MG63 (cell line): ENCODE data around the gene HM13. TPM values are rescaled to one million over a fixed set of nuclear protein-coding genes. Genes with fewer than 3 reads are reported as not detected.

Source experiments
- DNase-seq: peaks from one replicate; pipeline ENCODE4 v3.0.0-alpha.2; 2020
- H3K27me3 ChIP-seq: fragments of 250-450 bp; sonication (Bioruptor Pico); 2 replicates; pipeline ENCODE4 v1.5.1; 2020; ENCODE audit warnings: mild to moderate bottlenecking, moderate library complexity
- H3K36me3 ChIP-seq: fragments of 250-450 bp; sonication (Bioruptor Pico); 2 replicates; pipeline ENCODE4 v1.5.1; 2020; ENCODE audit warnings: mild to moderate bottlenecking, moderate library complexity
- H3K4me3 ChIP-seq: fragments of 250-450 bp; sonication (Bioruptor Pico); 2 replicates; pipeline ENCODE4 v1.5.1; 2020; ENCODE audit warnings: mild to moderate bottlenecking, moderate library complexity
- H3K9me3 ChIP-seq: fragments of 250-450 bp; sonication (Bioruptor Pico); 2 replicates; pipeline ENCODE4 v1.5.1; 2020; ENCODE audit warnings: mild to moderate bottlenecking, moderate library complexity
- total RNA-seq: library from RNA; depleted of rRNA; stranded (reverse); fragments of >200 nt; shearing (Covaris generic); gene quantifications from 2 replicates; pipeline ENCODE4 v1.2.3, GENCODE V29; 2014; ENCODE audit warnings: low replicate concordance

Gene HM13
- total RNA-seq, 1 experiment from 2014 or later, result 155 TPM

DNA sequence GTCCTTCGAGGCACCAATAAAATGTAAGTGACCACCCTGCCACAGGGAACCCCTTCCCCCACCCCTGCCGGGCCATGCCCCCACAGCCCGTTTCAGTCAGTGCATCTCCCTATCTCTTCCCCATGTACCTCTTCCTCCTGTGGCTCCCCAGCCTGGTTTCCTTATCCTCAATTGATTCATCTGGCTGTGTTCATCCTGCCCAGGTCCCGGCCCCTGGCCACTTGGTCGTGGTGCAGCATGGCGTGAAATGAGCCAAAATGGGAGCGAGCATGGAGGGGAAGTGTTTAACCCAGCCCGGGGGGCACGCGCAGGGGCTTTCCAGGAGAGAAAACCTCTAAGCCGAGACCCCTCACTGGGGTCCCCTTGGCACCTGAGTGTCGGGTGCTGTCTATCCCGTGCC, 35.9 kb downstream of the HM13 start:
- Histone ChIP-seq H3K4me3 (no peak overlapping the region), H3K9me3 (no peaks in the 10 kb centered on the region), H3K27me3 (no peaks in the 10 kb centered on the region), H3K36me3 (peaks cover 77% of the 10 kb centered on the region)
- DNase-seq, result no peak

DNA sequence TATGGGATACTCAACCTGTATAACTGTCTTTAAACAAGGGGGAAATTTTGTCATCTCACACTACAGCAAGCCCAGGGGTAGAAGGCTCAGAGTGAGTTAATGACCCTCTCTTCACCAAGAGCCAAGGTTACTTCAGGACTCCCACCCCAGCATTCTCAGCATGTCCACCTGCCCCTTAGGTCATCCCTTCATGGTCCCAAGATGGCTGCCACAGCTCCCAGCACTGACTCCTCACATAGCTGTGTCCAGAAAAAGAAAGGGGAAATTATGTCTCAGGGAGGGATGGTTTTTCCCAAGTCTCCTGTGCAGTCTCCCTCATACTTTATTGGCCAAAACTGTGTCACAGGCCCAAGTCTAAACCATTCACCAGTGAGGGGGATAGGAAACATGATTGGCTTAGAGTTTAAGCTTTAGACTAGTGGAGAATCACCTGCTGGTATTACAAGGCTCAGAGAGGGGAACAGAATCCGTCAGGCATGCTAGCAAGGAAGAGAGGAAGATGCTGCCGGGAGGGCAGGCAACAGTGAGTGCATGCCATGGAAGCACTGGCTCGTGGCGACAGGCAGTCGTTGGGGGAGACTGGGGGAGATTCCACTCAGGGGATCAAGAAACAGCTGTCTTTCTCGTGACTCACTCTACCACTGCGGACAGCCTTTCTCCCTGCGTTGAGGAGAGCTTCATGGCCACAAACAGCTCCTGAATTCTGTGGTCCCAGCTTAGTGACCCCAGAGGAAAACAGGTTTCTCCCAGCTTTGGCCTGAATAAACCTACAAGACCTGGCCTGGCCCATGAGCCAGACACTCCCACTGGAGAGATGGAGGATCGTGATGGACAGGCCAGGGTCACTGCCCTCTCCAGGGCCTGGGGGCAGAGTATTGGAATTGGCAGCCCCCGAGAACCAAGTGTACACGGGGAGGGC, 37.2 kb downstream of the HM13 start:
- Histone ChIP-seq H3K4me3 (no peak overlapping the region), H3K9me3 (no peaks in the 10 kb centered on the region), H3K36me3 (peaks cover 79% of the 10 kb centered on the region), H3K27me3 (no peaks in the 10 kb centered on the region)
- DNase-seq, result no peak

DNA sequence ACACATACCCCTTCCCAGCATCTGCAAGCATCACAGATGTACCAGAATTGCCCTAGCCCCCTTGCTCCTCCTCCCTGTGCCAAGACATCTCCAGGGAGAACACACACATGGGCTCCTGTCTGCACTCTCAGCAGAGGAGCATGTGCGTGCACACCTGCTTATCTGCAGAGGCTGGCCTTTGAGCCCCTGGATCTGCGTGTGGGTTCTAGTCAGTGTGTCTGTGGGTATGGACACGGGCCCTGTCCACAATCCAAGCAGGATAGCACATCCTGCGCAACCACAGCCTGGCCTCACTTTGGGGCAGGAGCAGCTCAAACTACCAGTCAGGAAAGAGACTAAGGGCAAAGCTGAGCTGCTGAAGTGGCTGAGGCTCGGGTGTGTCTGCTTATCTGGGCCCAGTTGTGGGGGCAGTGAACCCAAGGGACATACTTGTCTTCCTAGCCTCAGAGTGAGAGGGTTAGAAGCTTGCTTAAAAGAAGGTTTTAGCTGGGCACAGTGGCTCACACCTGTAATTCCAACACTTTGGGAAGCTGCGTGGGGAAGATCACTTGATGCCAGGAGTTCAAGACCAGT, 41.0 kb downstream of the HM13 start:
- no peaks in the 10 kb centered on the region for H3K9me3 ChIP-seq
- no peaks in the 10 kb centered on the region for H3K27me3 ChIP-seq
- DNase-seq, result no peak
- H3K36me3 ChIP-seq, result peaks cover 66% of the 10 kb centered on the region
- no peak overlapping the region for H3K4me3 ChIP-seq

DNA sequence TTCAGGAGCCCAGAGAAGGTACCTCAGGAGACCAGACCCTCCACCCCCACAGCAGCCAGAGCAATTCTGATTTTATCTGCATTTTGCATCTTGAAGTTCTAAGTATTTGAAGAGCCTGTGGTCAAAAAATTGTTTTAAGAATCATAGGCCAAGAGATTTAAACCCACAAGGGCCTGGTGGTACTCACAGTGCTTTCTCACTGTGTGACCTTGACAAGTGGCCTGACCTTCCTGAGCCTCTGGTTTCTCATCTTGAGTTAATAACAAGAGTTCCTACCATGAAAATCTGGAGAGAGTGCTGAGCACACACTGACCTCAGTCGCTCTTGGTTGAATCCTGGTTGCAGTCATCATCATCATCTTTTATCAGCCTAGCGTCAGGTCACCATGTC, 45.5 kb downstream of the HM13 start:
- Histone ChIP-seq H3K9me3 (no peaks in the 10 kb centered on the region), H3K4me3 (no peak overlapping the region), H3K36me3 (peaks cover 68% of the 10 kb centered on the region), H3K27me3 (no peaks in the 10 kb centered on the region)
- no peak for DNase-seq

DNA sequence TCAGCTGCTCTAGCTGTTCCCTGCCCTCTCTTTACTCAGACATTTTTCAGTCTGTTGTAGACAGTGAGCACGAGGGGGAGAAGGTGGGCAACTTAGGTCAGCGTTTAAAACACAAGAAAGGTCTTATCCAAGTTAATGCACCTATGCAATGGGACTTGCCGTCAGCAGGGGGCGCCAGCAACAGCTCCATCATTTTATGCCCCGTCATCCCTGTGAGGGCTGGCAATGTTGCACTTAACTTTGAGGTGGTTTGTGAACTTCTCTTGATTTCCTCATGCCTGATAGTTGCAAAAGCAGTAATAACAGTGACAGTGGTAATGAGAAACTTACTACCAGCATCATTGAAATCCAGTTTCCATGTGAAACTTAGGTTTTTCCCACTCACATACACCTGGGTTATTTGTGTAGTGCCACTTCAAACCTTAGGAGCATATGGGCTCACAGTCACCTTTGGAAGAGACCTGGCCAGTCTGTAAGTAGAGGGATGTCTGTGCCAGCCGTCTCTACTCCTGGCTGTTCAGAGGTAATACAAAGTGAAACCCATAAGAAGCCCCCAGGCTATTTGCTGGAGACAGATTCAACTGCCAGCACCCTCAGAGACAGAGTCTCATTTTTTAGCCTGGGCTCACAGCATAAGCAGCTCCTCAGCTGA, 46.0 kb downstream of the HM13 start:
- no peaks in the 10 kb centered on the region for H3K9me3 ChIP-seq
- peak; percentile 71 for DNase-seq
- H3K4me3 ChIP-seq, result no peak overlapping the region
- H3K36me3 ChIP-seq, result peaks cover 63% of the 10 kb centered on the region
- H3K27me3 ChIP-seq, result no peaks in the 10 kb centered on the region

DNA sequence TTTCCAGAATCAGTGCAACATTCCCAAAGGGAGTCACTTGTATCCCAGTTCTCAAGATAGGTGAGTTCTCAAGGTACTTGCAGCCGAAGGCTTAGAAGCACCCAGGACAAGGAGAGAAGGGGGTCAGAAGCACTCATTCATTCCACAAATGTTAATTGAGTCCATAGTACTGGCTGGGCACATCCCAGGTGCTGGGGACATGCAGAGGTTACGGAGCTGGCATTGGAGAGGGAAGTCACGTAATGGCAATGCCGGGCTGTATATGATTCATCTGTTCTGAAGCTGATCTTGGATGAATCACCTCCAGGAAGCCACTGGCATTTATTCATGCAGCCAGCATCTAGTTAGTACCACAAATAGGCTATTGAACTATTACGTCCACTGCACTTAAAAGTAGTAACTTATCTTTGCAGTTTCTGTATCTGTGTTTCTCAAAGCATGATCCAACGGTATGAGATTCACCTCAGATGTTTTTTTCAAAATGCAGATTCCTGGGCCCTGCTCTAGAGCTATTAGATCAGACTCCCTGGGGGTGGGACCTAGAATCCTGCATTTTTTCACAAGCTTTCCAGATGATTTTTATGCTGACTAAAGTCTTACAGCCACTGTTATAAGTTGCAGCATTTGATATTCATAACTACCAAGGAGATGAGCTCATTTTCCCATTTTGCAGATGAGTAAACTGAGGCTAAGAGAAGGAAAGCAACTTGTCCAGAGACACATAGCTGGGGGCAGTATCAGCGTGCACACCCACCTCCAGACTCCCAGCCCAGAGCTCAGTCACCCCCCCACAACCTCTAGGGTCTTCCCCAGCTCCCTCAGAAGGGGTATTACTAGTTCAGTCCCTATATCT, 46.7 kb downstream of the HM13 start:
- Histone ChIP-seq H3K36me3 (peaks cover 63% of the 10 kb centered on the region), H3K4me3 (no peak overlapping the region), H3K27me3 (no peaks in the 10 kb centered on the region), H3K9me3 (no peaks in the 10 kb centered on the region)
- peak; percentile 91 for DNase-seq

DNA sequence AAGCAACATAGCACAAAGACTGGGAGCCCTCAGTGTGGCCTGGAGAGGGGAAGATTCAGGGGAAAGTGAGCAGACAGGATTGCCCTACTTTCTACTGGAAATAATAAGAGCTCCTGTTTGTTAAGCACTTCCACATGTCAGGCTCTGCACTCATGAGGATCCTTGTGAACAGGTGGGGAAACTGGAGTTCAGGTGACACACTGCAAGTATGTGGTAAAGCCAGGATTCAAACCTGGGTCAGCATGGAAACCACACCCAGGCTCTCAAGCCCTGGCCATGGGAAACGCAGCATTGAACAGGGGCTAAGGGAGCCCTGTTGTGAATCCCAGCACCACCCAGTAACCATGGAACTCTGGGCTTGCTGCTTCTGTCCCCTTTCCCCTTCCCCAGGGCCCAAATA, 48.0 kb downstream of the HM13 start:
- no peak for DNase-seq
- Histone ChIP-seq H3K4me3 (no peak overlapping the region), H3K36me3 (peaks cover 65% of the 10 kb centered on the region), H3K9me3 (no peaks in the 10 kb centered on the region), H3K27me3 (no peaks in the 10 kb centered on the region)

DNA sequence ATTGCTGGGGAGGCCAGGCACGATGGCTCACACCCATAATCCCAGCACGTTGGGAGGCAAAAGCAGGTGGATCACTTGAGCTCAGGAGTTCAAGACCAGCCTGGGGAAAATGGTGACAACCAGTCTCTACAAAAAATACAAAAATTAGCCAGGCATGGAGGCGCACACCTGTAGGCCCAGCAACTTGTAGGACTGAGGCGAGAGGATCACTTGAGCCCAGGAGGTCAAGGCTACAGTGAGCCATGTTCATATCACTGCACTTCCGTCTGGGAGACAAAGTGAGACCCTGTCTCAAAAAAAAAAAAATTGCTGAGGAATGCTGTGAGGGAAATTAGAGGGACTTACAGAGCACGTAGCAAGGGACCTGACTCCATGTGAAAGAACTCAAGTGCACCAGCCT, 50.0 kb downstream of the HM13 start:
- H3K27me3 ChIP-seq, result no peaks in the 10 kb centered on the region
- no peak overlapping the region for H3K4me3 ChIP-seq
- no peaks in the 10 kb centered on the region for H3K9me3 ChIP-seq
- no peak for DNase-seq
- peaks cover 57% of the 10 kb centered on the region for H3K36me3 ChIP-seq

DNA sequence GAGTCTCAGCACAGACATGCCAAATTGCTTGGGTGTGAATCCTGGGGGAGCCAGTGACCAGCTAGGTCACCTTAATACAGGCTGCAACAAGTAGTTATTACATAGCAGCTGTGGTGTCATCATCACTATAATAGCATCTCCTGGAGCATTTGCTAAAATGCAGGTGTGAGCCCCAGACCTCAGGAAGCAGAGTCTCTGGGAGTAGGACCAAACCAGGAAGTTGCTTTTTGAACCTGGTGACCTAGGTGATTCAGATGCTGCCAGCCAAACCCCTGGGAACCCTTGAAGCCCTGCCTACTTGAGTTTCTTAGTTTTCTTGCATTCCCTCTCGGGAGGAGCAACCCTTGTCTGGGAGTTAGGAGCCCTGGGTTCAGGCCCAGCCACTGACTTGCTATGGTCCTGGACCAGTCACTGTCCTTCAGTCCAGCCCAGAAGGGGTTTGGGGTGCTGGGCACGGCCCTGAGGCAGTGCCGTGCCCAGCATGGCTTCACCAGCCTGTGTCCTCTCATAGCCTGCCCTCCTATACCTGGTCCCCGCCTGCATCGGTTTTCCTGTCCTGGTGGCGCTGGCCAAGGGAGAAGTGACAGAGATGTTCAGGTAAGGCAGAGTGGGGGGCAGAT, 51.6 kb downstream of the HM13 start:
- Histone ChIP-seq H3K4me3 (no peak overlapping the region), H3K36me3 (peaks cover 63% of the 10 kb centered on the region), H3K27me3 (no peaks in the 10 kb centered on the region), H3K9me3 (no peaks in the 10 kb centered on the region)
- no peak for DNase-seq

DNA sequence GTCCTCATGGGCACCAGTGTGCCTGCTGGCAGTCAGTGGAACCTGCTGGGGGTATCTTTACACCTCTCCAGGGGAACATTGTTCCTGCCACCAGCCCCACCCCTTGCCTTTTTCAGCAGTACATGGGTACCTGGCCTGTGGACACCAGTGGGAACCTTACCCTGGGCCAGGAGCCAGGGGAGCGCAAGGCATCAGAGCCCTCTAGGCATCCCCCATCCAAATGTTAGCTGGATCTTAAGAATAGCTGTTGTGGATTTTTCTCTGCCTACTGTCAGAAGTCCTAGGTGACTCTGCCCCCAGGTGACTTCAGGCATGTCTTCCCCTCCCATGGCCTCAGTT, 52.0 kb downstream of the HM13 start:
- no peaks in the 10 kb centered on the region for H3K9me3 ChIP-seq
- no peak overlapping the region for H3K4me3 ChIP-seq
- DNase-seq, result no peak
- peaks cover 62% of the 10 kb centered on the region for H3K36me3 ChIP-seq
- no peaks in the 10 kb centered on the region for H3K27me3 ChIP-seq

DNA sequence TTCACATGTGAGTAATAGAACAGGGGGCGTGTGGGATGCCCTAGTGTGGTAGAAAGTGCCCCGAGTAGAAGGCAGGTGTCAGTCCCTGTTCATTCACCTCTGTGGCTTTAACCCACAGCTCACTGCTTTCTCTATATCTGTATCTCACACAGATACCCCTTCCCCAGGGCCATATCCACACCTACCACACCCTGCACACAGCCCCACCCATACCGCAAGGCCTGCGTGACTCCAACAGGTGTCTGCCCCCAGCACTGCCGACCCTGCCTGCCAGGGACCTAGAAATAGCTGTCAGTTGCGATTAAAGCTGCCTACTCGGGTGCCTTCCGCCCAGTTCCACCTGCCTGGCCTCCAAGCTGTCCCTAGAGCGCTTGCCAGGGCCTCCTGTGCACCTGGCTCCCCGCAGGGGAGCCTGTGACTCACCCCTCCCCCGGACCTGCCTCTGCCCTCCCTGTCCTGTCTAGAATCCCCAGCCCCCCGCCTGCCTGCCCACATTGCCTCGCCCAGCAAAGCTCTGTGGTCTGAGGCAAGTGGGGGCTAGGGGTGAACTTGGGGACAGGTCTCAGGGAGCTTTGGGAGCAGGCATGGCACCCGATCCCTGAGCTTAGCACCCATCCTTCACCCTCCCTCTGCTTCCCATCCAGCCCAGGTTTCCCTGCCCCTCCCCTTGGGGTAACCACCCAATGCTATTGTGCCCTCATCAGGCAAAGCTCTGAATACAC, 52.6 kb downstream of the HM13 start:
- Histone ChIP-seq H3K9me3 (no peaks in the 10 kb centered on the region), H3K36me3 (peaks cover 56% of the 10 kb centered on the region), H3K27me3 (no peaks in the 10 kb centered on the region), H3K4me3 (no peak overlapping the region)
- DNase-seq, result no peak

DNA sequence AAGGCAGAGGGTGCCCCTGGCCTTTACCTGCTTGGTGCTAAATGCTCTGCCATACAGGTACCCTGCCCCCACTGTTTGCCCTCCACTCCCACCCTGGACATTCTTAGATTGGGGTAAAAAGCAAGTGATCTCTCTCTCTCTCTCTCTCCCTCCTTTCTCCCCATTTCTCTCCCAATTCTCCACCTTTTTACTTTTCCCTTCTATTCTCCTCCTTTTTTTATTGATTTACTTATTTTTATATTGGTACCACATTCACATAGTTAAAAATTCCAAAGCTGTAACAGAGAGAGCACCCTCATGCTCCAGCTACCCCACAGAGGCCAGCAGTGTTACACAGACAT, 53.1 kb downstream of the HM13 start:
- H3K9me3 ChIP-seq, result no peaks in the 10 kb centered on the region
- DNase-seq, result no peak
- no peak overlapping the region for H3K4me3 ChIP-seq
- peaks cover 51% of the 10 kb centered on the region for H3K36me3 ChIP-seq
- no peaks in the 10 kb centered on the region for H3K27me3 ChIP-seq

DNA sequence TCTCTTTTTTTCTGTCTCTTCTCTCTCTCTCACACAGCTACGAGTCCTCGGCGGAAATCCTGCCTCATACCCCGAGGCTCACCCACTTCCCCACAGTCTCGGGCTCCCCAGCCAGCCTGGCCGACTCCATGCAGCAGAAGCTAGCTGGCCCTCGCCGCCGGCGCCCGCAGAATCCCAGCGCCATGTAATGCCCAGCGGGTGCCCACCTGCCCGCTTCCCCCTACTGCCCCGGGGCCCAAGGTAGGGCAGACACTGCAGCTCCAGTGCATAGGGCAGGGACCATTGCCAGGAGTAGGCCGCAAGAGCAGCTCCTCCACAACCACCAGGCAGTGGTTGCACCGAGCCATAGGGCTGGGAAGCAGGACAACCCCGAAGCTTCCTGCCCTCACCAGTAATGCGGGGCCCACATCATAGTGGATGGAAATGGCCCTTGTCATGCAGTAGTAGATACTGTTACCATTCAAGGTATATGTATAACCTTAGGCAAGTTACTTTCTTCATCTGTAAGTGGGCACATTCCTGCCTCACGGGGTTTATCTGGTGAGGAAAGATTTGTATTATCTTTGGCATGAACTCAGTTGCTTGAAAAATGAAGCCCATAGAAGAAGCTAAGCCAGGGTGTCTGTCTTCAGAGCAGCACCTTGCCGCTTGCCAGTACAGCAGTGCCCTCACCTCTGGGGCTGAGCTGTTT, 53.9 kb downstream of the HM13 start:
- H3K4me3 ChIP-seq, result no peak overlapping the region
- no peak for DNase-seq
- H3K9me3 ChIP-seq, result no peaks in the 10 kb centered on the region
- peaks cover 43% of the 10 kb centered on the region for H3K36me3 ChIP-seq
- no peaks in the 10 kb centered on the region for H3K27me3 ChIP-seq

DNA sequence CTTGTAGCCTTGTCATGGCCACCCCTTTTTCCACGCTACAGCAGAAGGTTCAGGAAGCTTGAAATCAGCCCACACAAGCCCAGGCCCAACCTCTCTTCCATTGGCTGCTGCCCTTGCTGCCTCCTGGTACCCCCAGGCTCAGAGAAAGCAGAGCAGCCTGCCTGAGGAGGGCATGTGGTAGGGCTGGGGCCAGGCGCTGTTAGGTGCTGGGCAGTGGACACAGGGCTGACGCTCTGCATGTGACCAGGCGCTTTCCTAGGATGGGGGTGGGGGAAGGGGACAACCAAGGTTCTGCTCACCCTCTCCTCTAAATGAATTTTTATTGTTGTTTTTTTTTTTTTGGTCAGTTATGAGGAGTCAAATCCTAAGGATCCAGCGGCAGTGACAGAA, 54.5 kb downstream of the HM13 start:
- Histone ChIP-seq H3K27me3 (no peaks in the 10 kb centered on the region), H3K9me3 (no peaks in the 10 kb centered on the region), H3K4me3 (no peak overlapping the region), H3K36me3 (peaks cover 37% of the 10 kb centered on the region)
- DNase-seq, result no peak

DNA sequence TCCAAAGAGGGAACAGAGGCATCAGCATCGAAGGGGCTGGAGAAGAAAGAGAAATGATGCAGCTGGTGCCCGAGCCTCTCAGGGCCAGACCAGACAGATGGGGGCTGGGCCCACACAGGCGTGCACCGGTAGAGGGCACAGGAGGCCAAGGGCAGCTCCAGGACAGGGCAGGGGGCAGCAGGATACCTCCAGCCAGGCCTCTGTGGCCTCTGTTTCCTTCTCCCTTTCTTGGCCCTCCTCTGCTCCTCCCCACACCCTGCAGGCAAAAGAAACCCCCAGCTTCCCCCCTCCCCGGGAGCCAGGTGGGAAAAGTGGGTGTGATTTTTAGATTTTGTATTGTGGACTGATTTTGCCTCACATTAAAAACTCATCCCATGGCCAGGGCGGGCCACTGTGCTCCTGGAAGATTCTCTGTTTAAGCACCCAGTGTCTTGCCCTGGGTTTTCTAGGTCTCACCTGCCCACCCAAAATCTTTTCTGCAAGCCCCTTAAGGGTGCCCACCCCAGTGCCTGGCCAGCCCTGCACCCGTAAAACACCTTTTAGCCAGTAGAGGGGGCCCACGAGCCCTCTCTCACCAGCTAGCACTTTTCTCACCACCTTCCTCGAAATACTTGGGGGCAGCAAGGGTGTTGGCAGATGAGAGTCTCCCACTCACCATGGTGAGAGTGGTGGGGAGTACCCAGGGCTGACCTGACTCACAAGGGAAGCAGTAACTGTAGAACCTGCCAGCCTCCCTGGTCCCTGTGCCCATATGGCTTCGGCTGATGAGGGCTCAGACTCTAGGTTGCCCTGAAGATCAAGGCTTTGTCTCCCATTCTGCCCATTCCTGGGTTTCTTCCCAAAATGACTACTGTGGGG, 55.1 kb downstream of the HM13 start:
- DNase-seq, result peak; percentile 69

More for the DNA sequence above, 55.1 kb downstream of the HM13 start:
- H3K36me3 ChIP-seq, result peaks cover 30% of the 10 kb centered on the region
- H3K9me3 ChIP-seq, result no peaks in the 10 kb centered on the region
- H3K27me3 ChIP-seq, result no peaks in the 10 kb centered on the region
- H3K4me3 ChIP-seq, result no peak overlapping the region
